CD4-positive, alpha-beta T cell treated with Interleukin-6 for 4 hours (primary cell): ENCODE measurements around the gene SPPL3.
A peak's percentile ranks its signal among the peaks of the same experiment; 100 is the strongest.
"Not testable (repeated sequence)": the region's sequence is repeated elsewhere in the genome, so short reads cannot be mapped to it uniquely, and the experiment has no call there.

Experiments
- DNase-seq: peaks from one replicate; pipeline ENCODE4 v3.0.0-alpha.2; 2020; ENCODE audit warnings: mixed read lengths

SPPL3 gene, protein sequence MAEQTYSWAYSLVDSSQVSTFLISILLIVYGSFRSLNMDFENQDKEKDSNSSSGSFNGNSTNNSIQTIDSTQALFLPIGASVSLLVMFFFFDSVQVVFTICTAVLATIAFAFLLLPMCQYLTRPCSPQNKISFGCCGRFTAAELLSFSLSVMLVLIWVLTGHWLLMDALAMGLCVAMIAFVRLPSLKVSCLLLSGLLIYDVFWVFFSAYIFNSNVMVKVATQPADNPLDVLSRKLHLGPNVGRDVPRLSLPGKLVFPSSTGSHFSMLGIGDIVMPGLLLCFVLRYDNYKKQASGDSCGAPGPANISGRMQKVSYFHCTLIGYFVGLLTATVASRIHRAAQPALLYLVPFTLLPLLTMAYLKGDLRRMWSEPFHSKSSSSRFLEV

DNA sequence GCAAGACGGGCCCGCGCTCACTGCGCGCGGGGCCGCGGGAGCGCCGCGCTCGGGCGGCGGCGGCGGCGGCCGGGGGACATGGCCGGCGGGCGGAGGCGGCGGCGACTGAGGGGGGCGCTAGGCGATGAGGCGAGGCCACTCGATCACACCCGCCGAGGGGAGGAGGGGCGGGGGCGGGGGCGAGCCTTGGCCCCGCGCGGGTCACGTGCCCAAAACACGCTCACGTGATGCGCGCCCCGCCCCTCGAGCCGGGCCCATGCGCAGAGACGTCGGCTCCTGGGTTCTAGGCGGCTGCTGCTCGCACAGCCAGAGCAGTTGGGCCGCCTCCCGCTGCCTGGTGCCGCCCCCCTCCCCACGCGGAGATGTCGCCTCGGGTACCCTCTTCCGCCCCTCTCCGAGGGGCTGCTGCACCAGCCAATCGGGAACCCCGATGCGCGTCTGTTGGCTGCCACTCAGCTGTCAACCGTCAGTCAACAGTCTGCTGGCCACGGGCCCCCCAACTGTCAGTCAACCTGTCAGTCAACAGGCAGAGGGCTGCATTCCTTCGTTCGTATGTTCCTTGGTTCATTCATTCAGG is at the start of gene SPPL3:
Gene SPPL3 (minus strand): TSS at position 162 of the 577 bp plus-strand sequence. CDS start 491 bp downstream, outside the sequence.
- DNase-seq, result peak; percentile 95

DNA sequence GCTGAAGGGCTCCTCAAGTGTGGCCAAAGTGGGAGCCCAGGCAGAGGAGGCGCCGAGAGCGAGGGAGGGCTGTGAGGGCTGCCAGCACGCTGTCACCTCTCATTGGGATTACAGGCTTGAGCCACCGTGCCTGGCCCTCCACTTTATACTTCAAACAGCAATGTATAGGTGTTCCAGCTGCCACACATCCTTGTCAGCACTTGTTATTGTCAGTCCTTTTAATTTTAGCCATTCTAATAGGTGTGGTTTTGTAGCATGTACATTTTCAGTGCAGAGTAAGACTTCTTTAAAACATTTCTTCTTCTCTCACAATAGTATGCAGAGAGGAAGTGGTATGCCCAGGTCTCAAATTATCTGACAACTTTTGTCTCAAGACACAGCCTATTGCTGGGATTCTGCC is 46.6 kb upstream of the SPPL3 start:
- DNase-seq, result no peak

DNA sequence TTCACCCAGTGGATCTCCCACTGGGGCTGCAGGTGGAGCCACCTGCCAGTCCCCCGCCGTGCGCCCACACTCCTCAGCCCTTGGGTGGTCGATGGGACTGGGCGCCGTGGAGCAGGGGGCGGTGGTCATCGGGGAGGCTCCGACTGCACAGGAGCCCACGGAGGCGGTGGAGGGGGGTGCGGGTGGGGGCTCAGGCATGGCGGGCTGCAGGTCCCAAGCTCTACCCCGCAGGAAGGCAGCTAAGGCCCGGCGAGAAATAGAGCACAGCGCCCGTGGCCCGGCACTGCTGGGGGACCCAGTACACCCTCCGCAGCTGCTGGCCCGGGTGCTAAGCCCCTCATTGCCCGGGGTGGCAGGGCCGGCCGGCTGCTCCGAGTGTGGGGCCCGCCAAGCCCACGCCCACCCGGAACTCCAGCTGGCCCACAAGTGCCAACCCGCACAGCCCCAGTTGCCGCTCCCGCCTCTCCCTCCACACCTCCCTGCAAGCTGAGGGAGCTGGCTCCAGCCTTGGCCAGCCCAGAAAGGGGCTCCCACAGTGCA is 46.2 kb upstream of the SPPL3 start:
- not testable (repeated sequence) for DNase-seq

DNA sequence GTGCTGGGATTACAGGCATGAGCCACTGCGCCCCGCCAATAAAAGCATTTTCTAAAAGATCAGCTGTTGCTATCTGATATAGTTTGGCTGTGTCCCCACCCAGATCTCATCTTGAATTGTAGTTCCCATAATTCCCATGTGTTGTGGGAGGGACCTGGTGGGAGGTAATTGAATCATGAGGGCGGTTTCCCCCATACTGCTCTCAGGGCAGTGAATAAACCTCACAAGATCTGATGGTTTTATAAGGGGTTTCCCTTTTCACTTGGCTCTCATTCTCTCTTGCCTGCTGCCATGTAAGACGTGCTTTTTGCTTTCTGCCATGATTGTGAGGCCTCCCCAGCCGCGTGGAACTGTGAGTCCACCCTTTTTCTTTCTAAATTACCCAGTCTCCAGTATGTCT is 41.4 kb upstream of the SPPL3 start:
- not testable (repeated sequence) for DNase-seq

DNA sequence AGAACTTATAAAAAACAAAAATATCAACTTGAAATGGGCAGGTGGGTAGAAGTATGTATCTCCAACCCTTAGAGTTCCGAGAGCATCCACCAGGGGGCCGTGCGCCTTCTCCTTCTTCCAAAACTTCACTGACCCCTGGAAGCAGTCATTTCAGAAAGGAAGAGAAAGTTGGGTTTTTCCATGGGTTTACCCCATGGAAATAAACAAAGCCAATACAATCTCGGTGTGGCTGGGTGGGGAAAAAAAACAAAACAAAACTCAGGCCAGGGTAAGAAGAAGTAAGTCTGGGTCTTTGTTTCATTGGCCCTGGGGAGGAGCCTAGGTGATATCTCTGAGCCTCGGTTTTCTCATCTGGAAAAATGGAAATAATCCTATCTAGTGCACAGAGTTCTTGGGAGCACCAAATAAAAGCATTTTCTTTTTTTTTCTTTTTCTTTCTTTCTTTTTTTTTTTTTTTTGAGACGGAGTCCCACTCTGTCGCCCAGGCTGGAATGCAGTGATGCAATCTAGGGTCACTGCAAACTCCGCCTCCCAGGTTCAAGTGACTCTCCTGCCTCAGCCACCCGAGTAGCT is 40.6 kb upstream of the SPPL3 start:
- DNase-seq, result peak; percentile 77

DNA sequence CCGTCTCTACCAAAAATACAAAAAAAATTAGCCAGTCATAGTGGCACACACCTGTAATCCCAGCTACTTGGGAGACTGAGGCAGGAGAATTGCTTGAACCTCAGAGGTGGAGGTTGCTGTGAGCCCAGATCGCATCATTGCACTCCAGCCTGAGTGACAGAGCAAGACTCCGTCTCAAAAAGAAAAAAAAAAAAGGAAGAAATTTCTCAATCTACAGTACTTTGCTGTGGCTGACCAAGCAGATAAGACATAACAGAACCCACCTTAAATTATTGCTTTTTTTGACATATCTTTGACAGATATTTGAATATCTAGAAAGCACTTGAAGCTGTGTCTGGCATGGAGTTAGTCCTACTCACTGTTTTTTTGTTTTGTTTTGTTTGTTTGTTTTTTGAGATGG is 39.3 kb upstream of the SPPL3 start:
- no peak for DNase-seq

DNA sequence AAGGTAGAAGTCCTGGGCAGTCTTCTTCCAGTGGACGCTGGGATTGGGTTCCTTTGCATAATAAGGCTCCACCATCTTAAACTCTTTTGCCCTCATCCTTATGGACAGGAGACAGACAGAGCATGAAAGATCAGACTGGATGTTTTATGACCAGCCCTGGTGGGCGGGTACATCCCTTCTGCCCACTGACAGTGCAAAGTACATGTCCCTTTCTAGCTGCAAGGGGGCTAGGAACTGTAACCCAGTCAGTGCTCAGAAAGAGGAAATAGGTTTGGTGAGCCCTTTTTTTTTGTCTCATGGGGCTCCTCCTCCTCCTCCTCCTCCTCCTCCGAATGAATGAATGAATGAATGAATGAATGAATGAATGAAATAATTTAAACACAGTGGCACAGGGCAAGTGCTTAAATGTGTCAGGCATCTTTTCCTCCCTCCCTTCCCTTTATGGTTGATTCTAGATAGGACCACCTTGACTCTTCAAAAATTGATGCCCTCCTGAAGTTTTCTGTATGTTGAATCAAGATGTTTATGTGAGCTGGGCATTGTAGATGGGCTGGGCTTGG is 37.8 kb upstream of the SPPL3 start:
- no peak for DNase-seq

DNA sequence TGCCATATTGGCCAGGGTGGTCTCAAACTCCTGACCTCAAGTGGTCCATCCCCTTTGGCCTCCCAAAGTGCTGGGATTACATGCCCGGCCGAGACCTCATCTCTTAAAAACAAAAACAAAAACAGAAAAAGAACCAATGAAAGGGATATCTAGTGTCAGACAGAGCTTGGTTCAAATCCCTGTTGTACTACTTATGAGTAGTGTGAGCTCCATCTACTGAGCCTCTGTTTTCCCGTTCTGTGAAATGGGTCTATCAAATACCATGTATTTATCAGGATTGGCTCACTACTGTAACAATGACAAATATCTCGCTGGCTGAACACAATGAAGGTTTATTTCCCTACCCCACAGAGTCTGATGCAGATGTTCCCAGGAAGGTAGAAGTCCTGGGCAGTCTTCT is 37.3 kb upstream of the SPPL3 start:
- no peak for DNase-seq

DNA sequence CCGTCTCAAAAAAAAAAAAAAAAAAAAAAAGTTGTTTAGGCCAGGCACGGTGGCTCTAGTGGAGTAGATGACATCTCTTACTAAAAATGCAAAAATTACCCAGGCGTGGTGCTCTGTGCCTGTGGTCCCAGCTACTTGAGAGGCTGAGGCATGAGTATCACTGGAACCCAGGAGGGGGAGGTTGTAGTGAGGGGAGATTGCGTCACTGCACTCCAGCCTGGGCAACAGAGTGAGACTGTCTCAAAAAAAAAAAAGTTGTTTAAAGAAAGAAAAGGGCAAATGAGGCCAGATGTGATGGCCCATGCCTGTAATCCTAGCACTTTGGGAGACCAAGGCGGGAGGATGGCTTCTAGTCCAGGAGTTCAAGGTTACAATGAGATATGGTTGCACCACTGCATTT is 36.6 kb upstream of the SPPL3 start:
- DNase-seq, result no peak

DNA sequence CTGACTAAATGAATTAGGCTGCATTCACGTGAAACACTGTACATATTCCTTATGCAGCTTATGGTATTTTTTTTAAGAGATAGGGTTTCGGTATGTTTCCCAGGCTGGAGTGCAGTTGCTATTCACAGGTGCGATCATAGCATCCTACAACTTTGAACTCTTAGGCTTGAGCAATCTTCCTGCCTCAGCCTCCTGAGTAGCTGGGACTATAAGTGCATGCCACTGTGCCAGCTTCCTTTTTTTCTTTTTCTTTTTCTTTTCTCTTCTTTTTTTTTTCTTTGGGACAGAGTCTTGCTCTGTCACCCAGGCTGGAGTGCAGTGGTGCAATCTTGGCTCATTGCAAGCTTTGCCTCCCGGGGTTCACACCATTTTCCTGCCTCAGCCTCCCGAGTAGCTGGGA is 35.8 kb upstream of the SPPL3 start:
- DNase-seq, result no peak

DNA sequence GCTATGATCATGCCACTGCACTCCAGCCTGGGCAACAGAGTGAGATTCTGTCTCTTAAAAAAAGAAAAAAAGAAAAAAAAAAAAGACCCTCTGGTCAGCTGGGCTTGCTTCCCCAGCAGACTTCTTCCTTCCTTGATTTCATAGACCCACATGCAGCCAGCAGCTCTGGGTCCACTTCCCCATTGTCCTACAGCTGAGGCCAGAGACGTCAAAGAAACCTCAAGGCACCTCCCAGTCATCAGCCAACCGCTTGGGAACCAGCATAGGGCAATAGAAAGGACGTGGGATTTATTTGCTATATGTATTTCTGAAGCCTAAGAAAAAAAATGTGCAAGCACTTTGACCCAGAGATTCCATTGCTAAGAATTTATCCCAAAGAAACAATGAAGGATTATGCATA is 35.4 kb upstream of the SPPL3 start:
- no peak for DNase-seq

DNA sequence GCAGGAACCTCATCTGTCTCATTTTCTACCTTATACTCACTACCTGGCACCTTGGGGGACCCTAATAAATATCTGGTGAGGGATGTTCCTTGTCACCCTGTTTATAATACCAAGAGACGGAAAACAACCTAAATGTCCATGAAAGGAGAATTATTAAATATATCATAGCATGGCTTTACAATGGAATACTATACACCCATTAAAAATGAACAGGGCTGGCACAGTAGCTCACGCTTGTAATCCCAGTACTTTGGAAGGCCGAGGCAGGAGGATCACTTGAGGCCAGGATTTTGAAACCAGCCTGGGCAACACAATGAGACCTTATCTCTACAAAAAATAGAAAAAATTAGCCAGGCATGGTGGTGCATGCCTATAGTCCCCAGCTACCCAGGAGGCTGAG is 34.3 kb upstream of the SPPL3 start:
- no peak for DNase-seq

DNA sequence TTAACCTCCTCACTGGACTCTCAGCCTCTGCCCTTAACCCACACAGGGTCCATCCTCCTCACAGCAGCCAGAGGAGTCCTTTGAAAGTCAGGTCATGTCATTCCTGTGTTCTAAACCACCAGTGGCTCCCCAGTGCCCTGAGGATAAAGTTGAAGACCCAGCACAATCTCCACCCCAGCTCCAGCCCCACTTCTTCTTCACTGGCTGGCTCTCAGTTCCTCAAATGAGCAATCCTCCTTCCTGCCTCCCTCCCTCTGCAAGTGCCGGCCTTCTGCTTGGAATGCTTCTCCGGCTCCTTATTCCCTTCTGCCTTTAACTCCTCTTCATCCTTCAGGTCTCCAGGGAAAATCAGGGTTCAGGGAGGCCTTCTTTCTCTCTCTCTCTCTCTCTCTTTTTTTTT is 32.0 kb upstream of the SPPL3 start:
- DNase-seq, result no peak

DNA sequence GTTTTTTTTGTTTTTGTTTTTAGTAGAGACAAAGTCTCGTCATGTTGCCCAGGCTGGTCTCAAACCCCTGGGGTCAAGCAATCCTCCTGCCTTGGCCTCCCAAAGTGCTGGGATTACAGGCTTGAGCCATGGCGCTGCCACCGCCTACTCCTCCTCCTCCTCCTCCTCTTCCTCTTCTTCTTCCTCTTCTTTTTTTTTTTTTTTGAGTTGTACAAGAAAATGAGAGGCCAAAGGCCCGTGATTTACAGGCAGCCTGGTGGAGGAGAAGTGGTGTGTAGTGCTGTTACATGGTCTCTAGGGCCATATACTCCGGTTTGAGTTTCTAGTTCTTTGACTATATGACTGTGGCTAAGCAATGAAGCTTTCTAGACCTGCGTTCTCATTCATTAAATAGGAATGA is 29.6 kb upstream of the SPPL3 start:
- DNase-seq, result no peak

DNA sequence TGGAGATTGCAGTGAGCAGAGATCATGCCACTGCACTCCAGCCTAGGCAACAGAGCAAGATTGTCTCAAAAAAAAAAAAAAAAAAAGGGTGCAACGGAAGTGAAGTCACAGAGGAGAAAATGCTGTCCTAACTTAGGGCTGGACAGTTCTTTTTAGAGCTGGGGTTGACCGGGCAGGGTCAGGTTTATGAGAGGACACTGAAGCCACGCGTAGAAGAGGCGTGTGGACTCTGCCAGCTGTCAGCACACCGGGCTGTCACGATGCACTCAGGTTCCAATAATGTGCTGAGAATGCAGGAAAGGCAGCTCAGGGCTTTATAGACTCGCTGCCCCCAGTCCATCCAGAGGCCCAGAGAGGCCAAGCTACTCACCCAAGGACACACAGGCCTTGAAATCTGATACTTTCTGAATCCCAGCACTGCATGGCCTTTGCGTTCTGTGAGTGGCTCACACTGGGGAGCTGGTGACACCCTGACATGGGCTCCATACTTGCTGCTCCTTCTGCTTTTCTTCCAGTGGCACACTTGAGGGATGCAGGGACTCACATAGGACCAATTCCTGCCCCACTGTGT is 28.9 kb upstream of the SPPL3 start:
- DNase-seq, result no peak

DNA sequence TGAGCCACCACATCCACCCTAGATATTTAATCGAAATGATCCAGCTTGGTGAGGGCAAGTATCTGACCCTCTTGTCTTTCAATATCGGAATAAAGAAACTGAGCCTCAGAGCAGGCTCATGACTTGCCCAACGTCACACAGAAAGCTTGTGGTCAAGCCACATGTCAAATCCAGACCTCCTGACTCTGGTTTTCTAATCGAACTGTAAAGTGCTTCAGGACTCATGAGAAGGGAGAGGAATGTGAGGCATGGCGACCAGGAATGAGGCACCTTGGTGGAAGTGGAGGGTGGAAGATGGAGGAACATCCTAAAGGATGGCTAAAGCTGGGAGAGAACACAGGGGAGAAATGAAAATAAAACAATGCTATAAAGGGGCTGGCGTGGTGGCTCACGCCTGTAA is 27.9 kb upstream of the SPPL3 start:
- no peak for DNase-seq

DNA sequence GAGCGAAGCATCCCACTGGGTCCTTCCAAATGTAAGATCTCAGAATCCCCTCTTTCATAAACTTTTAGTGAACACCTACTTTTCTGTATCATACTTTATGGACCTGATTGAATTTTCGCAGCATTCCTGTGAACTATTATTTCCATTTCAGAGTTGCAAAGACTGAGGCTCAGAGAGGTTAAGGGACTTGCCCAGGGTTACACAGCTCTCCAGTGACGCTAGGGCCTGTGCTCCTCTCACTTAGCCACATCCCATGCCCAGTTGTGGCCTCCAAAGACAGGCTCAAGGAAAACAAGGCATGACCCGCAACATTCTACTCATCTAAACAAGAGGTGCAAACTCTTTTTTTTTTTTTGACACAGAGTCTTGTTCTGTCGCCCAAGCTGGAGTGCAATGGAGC is 25.9 kb upstream of the SPPL3 start:
- DNase-seq, result no peak

DNA sequence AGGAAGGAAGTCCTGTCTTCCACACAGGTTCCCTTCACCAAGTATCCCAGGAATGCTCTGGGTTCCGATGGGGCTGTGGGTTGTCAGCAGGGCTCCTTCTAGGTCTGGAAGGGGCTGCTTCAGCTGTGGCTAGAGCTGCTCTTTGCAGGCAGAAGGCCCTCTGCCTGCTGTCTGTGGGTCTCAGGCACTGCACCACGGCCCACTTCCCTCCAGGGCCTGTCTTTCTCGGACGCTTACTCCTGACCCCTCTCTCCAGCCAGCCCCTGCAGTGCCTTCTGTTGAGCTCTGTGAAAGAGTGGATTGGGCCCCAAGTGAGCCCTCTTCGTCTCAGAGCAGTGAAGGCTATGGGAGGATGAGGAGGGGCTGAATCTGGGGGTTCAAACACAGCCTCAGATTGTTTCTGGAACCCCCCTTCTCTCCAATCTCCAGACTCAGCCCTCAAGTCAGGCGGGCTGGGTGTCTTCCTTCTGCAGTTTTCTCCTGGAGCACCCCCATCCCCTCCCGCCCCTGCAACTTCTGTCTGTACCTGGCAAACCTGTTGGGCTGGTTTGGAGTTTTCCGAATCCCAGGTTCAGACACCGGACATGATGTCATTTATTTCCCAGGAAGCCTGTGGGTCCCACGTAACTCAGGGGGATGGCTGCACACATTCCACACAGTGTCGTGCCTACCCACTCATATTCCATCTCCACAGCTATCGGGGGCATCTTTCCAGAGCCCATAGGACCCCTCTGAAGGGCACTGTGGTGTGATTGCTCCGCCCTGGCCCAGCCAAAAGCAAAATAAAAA is 24.9 kb upstream of the SPPL3 start:
- DNase-seq, result no peak

DNA sequence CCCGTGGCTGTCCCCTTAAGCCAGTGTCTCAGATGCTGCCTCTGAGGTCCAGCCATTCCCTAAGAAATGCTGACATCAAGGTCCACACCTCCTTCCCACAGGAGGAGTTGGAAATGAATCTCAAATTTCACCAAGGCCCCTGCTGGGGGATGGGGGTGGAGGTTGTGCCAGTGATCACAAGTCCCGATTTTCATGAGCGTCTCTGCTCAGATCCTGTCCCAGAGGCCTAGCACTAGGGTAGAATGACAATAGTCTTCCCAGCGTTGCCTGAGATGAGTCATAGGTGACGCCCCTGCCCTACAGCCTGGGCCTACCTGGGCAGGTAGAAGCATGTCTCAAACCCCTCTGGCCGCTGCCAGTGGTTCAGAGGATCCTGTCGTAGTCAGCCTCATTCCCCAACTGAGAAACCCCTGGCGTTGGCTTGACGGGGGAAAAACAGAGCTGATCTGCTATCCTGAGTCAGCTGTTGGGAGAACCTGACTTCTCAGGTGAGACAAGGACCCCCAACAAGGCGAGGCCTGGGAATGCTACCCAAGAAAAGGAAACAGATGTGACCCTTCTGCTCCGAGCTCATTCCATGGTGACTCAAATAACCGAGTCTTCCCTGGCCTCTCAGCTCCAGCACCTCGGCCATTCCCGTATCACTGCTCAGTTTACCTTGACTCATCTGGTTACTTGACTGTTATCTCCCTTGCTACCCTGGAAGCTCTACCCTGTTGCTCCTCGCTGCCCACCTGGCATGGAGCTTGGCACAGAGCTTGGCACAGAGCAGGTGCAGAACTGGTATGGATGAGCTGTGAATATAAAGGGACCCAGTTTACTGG is 21.8 kb upstream of the SPPL3 start:
- no peak for DNase-seq

DNA sequence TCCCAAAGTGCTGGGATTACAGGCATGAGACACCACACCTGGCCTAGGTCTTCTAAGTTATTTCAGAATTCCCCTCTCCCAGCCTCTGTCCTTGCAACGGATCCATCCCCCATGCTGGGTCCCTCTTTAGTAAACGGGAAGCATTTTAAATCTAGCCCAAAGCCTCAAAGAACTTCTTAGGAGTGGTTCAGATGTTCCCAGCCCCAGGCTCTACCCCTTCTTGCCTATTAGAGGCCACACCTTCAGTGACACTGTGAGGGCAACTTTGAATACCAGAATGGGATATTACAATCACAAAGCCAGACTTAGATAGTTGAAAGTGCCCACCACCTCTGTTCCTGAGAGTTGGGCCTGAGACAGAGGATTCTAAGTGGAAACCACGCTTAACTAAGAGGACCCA is 18.1 kb upstream of the SPPL3 start:
- no peak for DNase-seq

DNA sequence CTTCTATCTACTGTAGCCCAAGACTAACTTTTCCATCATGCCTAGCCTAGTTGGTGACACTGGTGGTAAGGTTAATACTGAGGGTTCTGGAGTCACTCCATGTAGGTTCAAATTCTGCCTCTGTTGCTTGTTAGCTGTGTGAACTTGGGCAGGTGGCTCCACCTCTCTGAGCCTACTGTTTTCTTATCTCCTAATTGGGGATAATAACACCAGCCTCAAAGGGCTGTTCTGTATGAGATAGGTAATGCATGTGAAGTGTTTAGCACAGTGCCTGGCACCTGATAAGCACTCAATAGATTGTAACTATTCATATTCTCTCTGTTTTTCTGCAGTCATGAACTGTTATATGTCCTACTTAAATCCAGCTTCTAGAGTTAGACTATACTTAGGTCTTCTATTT is 17.5 kb upstream of the SPPL3 start:
- no peak for DNase-seq

DNA sequence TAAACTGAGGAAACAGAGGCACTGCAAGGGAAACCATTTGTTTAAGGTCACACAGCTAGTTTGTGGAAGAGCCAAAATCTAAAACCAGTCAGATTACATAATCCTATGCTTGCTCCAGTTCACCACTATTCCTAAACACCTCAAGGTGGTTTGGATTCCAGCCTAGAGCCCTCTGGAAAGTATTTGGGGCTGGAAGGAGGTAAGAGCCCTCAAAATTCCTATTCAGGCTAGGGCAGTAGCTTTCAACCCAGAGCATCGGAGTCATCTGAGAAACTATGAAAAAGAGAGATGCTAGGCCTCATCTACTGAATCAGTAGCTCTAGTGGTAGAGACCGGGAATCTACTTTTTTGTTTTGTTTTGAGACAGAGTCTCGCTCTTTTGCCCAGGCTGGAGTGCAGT is 16.0 kb upstream of the SPPL3 start:
- no peak for DNase-seq
